SK-N-SH (cell line): ENCODE data around the gene CPZ. TPM values are rescaled to one million over a fixed set of nuclear protein-coding genes. Genes with fewer than 3 reads are reported as not detected.

Source experiments
- CTCF ChIA-PET: fragments of 300-600, 350-600 bp; formaldehyde crosslinking; extraction: SDS; loops from one replicate; lab custom pipeline; 2021; lab: Yijun Ruan, JAX
- POLR2A ChIA-PET: fragments of 350-600 bp; sonication (Branson Sonifier 250); formaldehyde crosslinking; extraction: SDS; loops from one replicate; lab custom pipeline; 2020; ENCODE audit warnings: antibody characterized with exemption, inconsistent platforms; lab: Yijun Ruan, JAX
- DNase-seq: peaks from one replicate; pipeline ENCODE4 v3.0.0; 2012
- H2AFZ ChIP-seq: fragments of 200-600 bp; sonication (generic); 2 replicates; pipeline ENCODE4 v1.8.1; 2016; ENCODE audit warnings: antibody characterized with exemption, mild to moderate bottlenecking, low read depth
- H3F3A ChIP-seq: fragments of 200-600 bp; sonication (generic); replicated peaks from 2 replicates; pipeline ENCODE3; 2016; ENCODE audit warnings: antibody characterized with exemption, mild to moderate bottlenecking; ENCODE audit not compliant: insufficient read depth
- H3K27ac ChIP-seq, 2 experiments: fragments of 200-500 bp in 1 of 2; fragments of 200-600 bp in 1 of 2; sonication (Bioruptor generic) in 1 of 2; sonication (generic), shearing (Covaris generic) in 1 of 2; 2 replicates each; pipeline versions ENCODE4 v1.5.1 to v1.6.1; 2014 to 2016; ENCODE audit warnings: low read depth in 2 of 2, inconsistent platforms in 1 of 2, low read length in 1 of 2, mild to moderate bottlenecking in 1 of 2, mixed read lengths in 1 of 2
- H3K27me3 ChIP-seq: fragments of 200-600 bp; sonication (generic), shearing (Covaris generic); 2 replicates; pipeline ENCODE4 v1.6.1; 2016; ENCODE audit warnings: mixed run types; ENCODE audit not compliant: insufficient read depth
- H3K36me3 ChIP-seq, 2 experiments: fragments of 200-500 bp in 1 of 2; fragments of 200-600 bp in 1 of 2; sonication (Bioruptor generic) in 1 of 2; sonication (generic) in 1 of 2; replicated peaks in 1 of 2; 2 replicates each; pipeline versions ENCODE3 to v1.5.1; 2014 to 2016; ENCODE audit warnings: low read length in 1 of 2, mild to moderate bottlenecking in 1 of 2; ENCODE audit not compliant: insufficient read depth in 2 of 2, control insufficient read depth in 1 of 2
- H3K4me1 ChIP-seq, 2 experiments: fragments of 200-500 bp in 1 of 2; fragments of 200-600 bp in 1 of 2; sonication (Bioruptor generic) in 1 of 2; sonication (generic), shearing (Covaris generic) in 1 of 2; 2 replicates each; pipeline versions ENCODE4 v1.5.1 to v1.6.1; 2014 to 2016; ENCODE audit warnings: low read depth in 1 of 2, low read length in 1 of 2, mixed run types in 1 of 2; ENCODE audit not compliant: insufficient read depth in 2 of 2, control insufficient read depth in 1 of 2
- H3K4me2 ChIP-seq: fragments of 200-600 bp; sonication (generic), shearing (Covaris generic); 2 replicates; pipeline ENCODE4 v1.6.1; 2017; ENCODE audit warnings: mixed run types
- H3K4me3 ChIP-seq, 2 experiments: fragments of 200-500 bp in 1 of 2; fragments of 200-600 bp in 1 of 2; sonication (Bioruptor generic) in 1 of 2; sonication (generic), shearing (Covaris generic) in 1 of 2; 2 replicates each; pipeline versions ENCODE4 v1.5.1 to v1.8.1; 2014 to 2016; ENCODE audit warnings: low read depth in 2 of 2, inconsistent platforms in 1 of 2, low read length in 1 of 2, mild to moderate bottlenecking in 1 of 2, mixed read lengths in 1 of 2, moderate library complexity in 1 of 2
- H3K79me2 ChIP-seq: fragments of 200-600 bp; sonication (generic); 2 replicates; pipeline ENCODE4 v1.8.1; 2017; ENCODE audit warnings: mild to moderate bottlenecking; ENCODE audit not compliant: insufficient read depth
- H3K9ac ChIP-seq: fragments of 200-600 bp; sonication (generic); 2 replicates; pipeline ENCODE4 v1.6.1; 2017; ENCODE audit warnings: mixed run types
- H3K9me2 ChIP-seq: fragments of 200-600 bp; sonication (generic); 2 replicates; pipeline ENCODE4 v1.6.1; 2017; ENCODE audit warnings: mixed run types
- H3K9me3 ChIP-seq: fragments of 200-600 bp; sonication (generic); 2 replicates; pipeline ENCODE4 v1.6.1; 2017; ENCODE audit warnings: mixed run types, mild to moderate bottlenecking, moderate library complexity
- H4K20me1 ChIP-seq: fragments of 200-600 bp; sonication (generic); 2 replicates; pipeline ENCODE4 v1.6.1; 2017; ENCODE audit warnings: mild to moderate bottlenecking, mixed run types; ENCODE audit not compliant: insufficient read depth
- CHD2 ChIP-seq: fragments of 150-350 bp; IDR thresholded peaks from 2 replicates; pipeline ENCODE4 v1.6.1; 2018; ENCODE audit warnings: low read length; ENCODE audit not compliant: partially characterized antibody
- ELF1 ChIP-seq: IDR thresholded peaks from 2 replicates; pipeline ENCODE4 v1.4.0; 2012
- EP300 ChIP-seq, 2 experiments: IDR thresholded peaks; 2 replicates each; pipeline versions ENCODE4 v1.4.0 to v1.6.1; 2012; ENCODE audit warnings: borderline replicate concordance in 1 of 2, low read depth in 1 of 2, low read length in 1 of 2
- FOXJ3 ChIP-seq: sonication (generic); formaldehyde crosslinking; IDR thresholded peaks from 2 replicates; pipeline ENCODE4 v1.5.1; 2020; ENCODE audit warnings: mild to moderate bottlenecking, missing genetic modification reagents
- GABPA ChIP-seq: IDR thresholded peaks from 2 replicates; pipeline ENCODE4 v1.4.0; 2012; ENCODE audit warnings: low read depth, mild to moderate bottlenecking
- IRF3 ChIP-seq: fragments of 150-350 bp; IDR thresholded peaks from 2 replicates; pipeline ENCODE4 v1.6.1; 2016; ENCODE audit warnings: mild to moderate bottlenecking, low read depth, low read length
- MEF2A ChIP-seq: IDR thresholded peaks from 2 replicates; pipeline ENCODE4 v1.4.0; 2012; ENCODE audit warnings: low read depth, borderline replicate concordance
- NRF1 ChIP-seq: IDR thresholded peaks from 2 replicates; pipeline ENCODE4 v1.6.1; 2012; ENCODE audit warnings: low read depth, mild to moderate bottlenecking, low read length
- RCOR1 ChIP-seq: fragments of 150-350 bp; IDR thresholded peaks from 2 replicates; pipeline ENCODE4 v1.6.1; 2017; ENCODE audit warnings: antibody characterized with exemption, low read length
- REST ChIP-seq: IDR thresholded peaks from 2 replicates; pipeline ENCODE4 v1.6.1; 2012; ENCODE audit warnings: mild to moderate bottlenecking, low read depth, low read length, moderate library complexity
- RXRA ChIP-seq: IDR thresholded peaks from 2 replicates; pipeline ENCODE4 v1.4.0; 2012; ENCODE audit warnings: low read depth, mild to moderate bottlenecking, borderline replicate concordance
- TEAD4 ChIP-seq: IDR thresholded peaks from 2 replicates; pipeline ENCODE4 v1.4.0; 2012; ENCODE audit warnings: mild to moderate bottlenecking, borderline replicate concordance; ENCODE audit not compliant: insufficient read depth
- USF1 ChIP-seq: IDR thresholded peaks from 2 replicates; pipeline ENCODE4 v1.4.0; 2012; ENCODE audit warnings: low read depth, borderline replicate concordance
- USF2 ChIP-seq: fragments of 150-350 bp; IDR thresholded peaks from 2 replicates; pipeline ENCODE4 v1.6.1; 2017; ENCODE audit warnings: antibody characterized with exemption, low read length, low read depth, borderline replicate concordance
- WGBS: methylation state at CpG from one replicate; pipeline ENCODE4 v1.1.6; 2017; ENCODE audit warnings: low lambda C conversion rate; 5-methylcytosine and 5-hydroxymethylcytosine counted together
- polyA plus RNA-seq, 3 experiments: library from polyadenylated mRNA; depleted of rRNA; stranded (reverse); fragments of >200 nt; gene quantifications; 2 replicates each; pipeline ENCODE4 v1.2.3, GENCODE V29; 2012

Gene CPZ
- polyA plus RNA-seq, 1 of the 3 experiments (the other 2 are of a cell fraction) = not detected

GRCh38 chr4:8605289-8605688, 12.7 kb downstream of the CPZ start:
- Histone ChIP-seq H2AFZ (no peak overlapping the region), H3F3A (no peaks in the 10 kb centered on the region), H3K9me2 (no peaks in the 10 kb centered on the region), H3K27me3 (no peaks in the 10 kb centered on the region), H3K9me3 (no peaks in the 10 kb centered on the region), H3K36me3 (no peaks in the 10 kb centered on the region), H3K79me2 (no peaks in the 10 kb centered on the region), H3K9ac (no peak overlapping the region), H3K4me1 (peaks cover 0 to 15% of the 10 kb centered on the region in 2 experiments; a peak in 1 of 4 replicates), H3K4me2 (no peak overlapping the region), H3K27ac (no peak overlapping the region), H4K20me1 (no peaks in the 10 kb centered on the region), H3K4me3 (no peak overlapping the region)
- no peak for DNase-seq
- CTCF ChIA-PET = interaction anchor here (1.0 to 7.8 kb wide), 5 partner anchors 7 to 315 kb away, joined by 3 to 89 read pairs (median 5); partner anchors contain the start of gene CPZ
- no peak for TF ChIP-seq CHD2
- TF ChIP-seq TEAD4 = no peak
- TF ChIP-seq ELF1 = no peak
- TF ChIP-seq NRF1 = no peak
- TF ChIP-seq RCOR1 = no peak
- no peak for TF ChIP-seq MEF2A
- TF ChIP-seq GABPA = no peak
- TF ChIP-seq RXRA = no peak
- no peak for TF ChIP-seq FOXJ3 (CRISPR knock-in tag)
- POLR2A ChIA-PET = no interaction called here
- WGBS = 72% methylated on average over 1 of the region's 1 CpG

GRCh38 chr4:8606476-8606875, 13.9 kb downstream of the CPZ start:
- no peaks in the 10 kb centered on the region for H3K36me3 ChIP-seq

GRCh38 chr4:8606966-8607365, 14.4 kb downstream of the CPZ start:
- WGBS = 3% methylated on average over 6 of the region's 10 CpGs
- H3K36me3 ChIP-seq = no peaks in the 10 kb centered on the region
- H3K9me3 ChIP-seq = no peaks in the 10 kb centered on the region
- no peak overlapping the region for H3K27ac ChIP-seq
- H3K27me3 ChIP-seq = no peaks in the 10 kb centered on the region
- no peaks in the 10 kb centered on the region for H3K9me2 ChIP-seq
- ChIA-PET CTCF (interaction anchor here (0.5 to 7.8 kb wide), 50 partner anchors 9 to 322 kb away, joined by 3 to 89 read pairs (median 4); partner anchors contain the start of gene GPR78), POLR2A (interaction anchor here (1.0 to 1.3 kb wide), 2 partner anchors 10 to 310 kb away, joined by 3 read pairs; no protein-coding TSS in a partner anchor)
- H3K4me3 ChIP-seq = no peak overlapping the region
- H3K9ac ChIP-seq = no peak overlapping the region
- peaks cover 0 to 10% of the 10 kb centered on the region in 2 experiments; a peak in 1 of 4 replicates for H3K4me1 ChIP-seq
- H4K20me1 ChIP-seq = no peaks in the 10 kb centered on the region
- no peaks in the 10 kb centered on the region for H3F3A ChIP-seq
- H3K79me2 ChIP-seq = no peaks in the 10 kb centered on the region
- H2AFZ ChIP-seq = no peak overlapping the region
- DNase-seq = no peak
- no peak overlapping the region for H3K4me2 ChIP-seq
- TF ChIP-seq MEF2A = no peak
- TF ChIP-seq REST = no peak
- TF ChIP-seq RXRA = no peak
- no peak for TF ChIP-seq EP300 (IDR thresholded peaks at IDR 0.05; ENCODE audit: borderline replicate concordance in 1 of 2, low read depth in 1 of 2, low read length in 1 of 2)
- TF ChIP-seq IRF3 = no peak
- TF ChIP-seq RCOR1 = no peak
- TF ChIP-seq USF1 = no peak

More at GRCh38 chr4:8606476-8606875, 13.9 kb downstream of the CPZ start:
- Histone ChIP-seq H3F3A (no peaks in the 10 kb centered on the region), H3K9ac (no peak overlapping the region), H4K20me1 (no peaks in the 10 kb centered on the region), H3K4me1 (peaks cover 0 to 10% of the 10 kb centered on the region in 2 experiments; a peak in 1 of 4 replicates), H3K79me2 (no peaks in the 10 kb centered on the region), H3K27me3 (no peaks in the 10 kb centered on the region), H3K9me3 (no peaks in the 10 kb centered on the region), H3K4me2 (no peak overlapping the region), H3K27ac (no peak overlapping the region), H3K4me3 (no peak overlapping the region), H3K9me2 (no peaks in the 10 kb centered on the region), H2AFZ (no peak overlapping the region)
- ChIA-PET CTCF (interaction anchor here (1.0 to 7.8 kb wide), 10 partner anchors 8 to 314 kb away, joined by 3 to 89 read pairs (median 7); partner anchors contain the start of gene CPZ), POLR2A (interaction anchor here (1.3 kb wide), 1 partner anchor 9 kb away, joined by 3 read pairs; no protein-coding TSS in a partner anchor)
- 79% methylated on average over 20 of the region's 26 CpGs for WGBS
- no peak for TF ChIP-seq USF2
- DNase-seq = no peak
